NCI-H2081 treated with DMSO at 0.1 percent for 48 hours (cell line): ENCODE measurements around the gene KCNJ13.

Experiments used
- DNase-seq: peaks from one replicate; lab custom pipeline; 2025; lab: John Stamatoyannopoulos, UW

KCNJ13 gene

DNA sequence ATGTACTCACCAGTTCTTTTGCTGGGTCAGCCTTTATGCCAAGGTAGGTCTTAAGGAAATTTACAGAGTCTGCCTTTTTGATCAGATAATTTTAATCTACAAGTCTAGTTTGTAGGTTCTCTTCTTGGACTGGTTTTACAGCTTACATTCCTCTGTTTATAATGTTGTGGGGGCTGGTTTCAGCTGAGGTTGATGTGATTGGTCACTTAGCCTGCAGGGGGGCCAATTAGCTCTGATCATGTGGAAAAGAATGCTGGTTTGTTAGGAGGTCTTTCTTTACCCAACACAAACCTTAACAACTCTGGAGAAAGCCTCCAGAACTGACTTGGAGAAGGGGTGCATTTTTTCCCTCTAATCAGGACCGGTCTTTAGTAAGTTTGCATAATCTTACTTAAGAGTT lies at the start of gene KCNJ13:
KCNJ13 (minus strand) TSS at position 131 of the 400 bp plus-strand sequence. CDS start 5,203 bp downstream, outside the sequence.
- no peak for DNase-seq

DNA sequence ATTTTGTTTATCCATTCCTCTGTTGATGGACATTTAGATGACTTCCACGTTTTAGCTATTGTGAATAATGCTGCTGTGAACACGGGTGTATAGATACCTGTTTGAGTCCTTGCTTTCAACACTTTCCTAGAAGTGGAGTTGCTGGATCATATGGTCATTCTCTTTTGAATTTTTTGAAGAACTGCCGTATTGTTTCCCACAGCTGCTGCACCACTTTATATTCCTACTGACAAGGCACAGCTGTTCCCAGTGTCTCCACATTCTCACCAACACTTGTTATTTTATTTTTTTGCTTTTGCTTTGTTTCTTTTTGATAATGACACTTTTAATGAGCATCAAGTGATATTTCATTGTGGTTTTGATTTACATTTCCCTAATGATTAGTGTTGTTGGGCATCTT lies 41.4 kb upstream of the KCNJ13 start:
- DNase-seq = no peak

DNA sequence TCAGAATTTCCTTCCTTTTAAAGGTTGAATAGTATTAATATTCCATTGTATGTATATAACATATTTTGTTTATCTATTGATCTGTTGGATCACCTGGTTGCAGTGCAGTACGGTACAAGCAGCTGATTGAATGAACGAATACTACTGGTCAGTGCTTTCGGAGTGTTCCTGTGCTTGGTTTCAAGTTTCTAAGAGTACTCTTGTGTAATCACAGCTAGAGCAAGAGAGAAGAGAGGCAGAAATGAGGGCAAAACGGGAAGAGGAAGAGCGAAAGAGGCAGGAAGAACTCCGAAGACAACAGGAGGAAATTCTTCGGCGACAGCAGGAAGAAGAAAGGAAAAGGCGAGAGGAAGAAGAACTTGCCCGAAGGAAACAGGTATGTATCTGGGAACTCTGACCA lies 40.3 kb upstream of the KCNJ13 start:
- DNase-seq = no peak

DNA sequence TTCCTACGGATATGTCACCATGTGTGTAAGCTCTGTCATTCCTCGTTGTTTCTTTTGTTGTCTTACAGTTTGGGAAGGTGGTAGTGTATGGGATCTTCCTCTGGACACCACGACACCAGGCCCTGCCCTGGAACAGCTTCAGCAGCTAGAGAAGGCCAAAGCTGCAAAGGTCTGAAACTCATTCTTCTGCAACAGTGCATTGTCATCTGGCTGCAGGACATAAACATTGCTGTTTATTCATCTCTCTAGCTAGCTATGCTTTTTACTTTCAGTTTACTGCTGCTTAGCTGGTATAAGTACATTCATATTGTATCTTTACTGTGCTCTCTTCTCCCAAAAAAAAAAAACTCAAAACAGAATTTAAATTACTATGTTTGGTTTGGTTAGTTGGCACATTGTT lies 39.2 kb upstream of the KCNJ13 start:
- DNase-seq = no peak

DNA sequence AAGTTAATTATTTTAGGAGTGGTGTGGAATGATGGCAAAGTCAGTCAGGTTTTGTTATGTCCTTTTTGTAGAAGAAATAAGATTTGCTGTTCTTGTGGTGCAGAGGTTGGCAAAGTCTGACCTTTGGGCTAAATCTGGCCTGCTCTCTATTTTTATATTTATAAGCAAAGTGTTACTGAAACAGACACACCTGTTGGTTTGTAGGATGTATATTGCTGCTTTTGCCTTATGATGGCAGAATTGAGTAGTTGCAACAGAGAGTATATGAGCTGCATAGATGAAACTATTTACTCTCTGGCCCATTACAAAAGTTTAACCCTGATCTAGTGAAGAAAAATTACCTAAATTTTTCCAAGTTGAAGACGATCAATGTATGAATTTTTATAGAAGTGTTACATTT lies 34.1 kb upstream of the KCNJ13 start:
- no peak for DNase-seq

DNA sequence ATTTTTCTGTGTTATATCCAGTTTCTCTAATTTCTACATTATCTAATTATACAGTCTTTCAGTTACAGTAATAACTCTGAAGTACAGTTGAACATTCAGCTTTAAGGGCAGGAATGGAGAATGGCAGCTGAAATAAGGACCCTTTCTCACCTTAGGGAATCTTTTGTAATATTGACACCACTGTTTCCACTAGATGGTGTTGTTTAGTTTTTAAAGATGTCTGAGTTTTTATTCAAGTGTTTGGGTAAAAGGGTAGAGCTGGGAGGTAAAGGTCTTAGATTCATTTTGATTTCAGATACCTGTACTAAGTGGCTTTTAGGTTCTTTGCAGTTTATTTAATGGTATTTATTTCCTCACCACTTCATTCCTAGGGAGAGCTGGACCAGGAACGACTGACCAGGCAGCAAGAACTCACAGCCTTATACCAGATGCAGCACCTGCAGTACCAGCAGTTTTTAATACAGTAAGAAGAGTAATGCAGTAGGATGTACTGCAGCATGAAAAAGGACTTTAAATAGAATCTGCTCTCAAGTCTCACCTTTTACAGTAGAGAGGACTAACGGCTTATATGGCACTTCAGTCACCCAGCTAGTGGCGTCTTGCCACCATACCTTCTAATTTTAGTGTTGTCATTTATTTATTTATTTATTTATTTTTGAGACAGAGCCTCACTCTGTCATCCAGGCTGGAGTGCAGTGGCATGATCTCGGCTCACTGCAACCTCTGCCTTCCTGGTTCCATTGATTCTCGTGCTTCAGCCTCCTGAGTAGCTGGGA lies 33.2 kb upstream of the KCNJ13 start:
- no peak for DNase-seq

DNA sequence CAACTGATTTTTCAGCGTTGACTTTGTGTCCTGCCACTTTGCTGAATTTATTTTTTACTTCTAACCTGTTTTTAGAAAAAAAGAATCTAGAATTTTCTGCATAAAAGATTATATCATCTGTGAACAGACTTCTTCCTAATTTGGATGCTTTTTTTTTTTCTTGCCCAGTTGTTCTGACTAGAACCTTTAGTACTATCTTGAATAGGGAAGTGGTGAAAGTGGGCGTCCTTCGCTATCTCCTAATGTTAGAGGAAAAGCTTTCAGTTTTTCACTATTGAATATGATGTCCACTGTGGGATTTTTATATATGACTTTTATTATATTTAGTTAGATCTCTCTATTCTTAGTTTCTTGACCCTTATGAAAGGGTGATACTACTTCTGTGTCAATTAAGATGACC lies 25.7 kb upstream of the KCNJ13 start:
- no peak for DNase-seq

DNA sequence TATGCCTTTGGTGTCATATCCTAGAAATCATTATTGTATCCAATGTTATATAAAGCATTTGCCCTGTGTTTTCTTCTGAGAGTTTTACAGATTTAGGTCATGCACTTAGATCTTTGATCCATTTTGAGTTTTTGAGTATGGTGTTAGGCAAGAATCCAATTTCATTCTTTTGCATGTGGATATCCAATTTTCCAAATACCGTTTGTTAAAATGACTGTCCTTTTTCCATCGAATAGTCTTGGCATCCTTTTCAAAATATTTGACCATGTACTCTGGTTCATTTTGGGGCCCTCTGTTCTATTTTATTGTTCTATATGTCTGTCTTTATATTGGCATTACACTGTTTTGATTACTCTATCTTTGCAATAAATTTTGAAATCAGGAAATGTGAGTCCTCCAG lies 23.8 kb upstream of the KCNJ13 start:
- DNase-seq = no peak

DNA sequence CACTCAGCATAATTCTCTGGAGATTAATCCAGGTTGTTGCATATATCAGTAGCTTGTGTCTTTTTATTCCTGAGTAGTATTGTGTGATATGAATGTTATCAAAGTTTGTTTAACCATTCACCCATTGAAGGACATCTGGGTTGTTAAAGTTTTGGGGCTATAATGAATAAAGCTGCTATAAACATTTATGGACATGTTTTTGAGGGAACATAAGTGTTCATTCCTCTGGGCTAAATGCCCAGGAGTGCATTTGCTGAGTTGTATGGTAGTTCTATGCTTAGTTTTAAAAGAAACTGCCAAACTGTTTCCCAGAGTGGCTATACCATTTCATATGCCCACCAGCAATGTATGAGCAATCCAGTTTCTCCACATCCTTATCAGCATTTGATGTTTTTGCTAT lies 21.8 kb upstream of the KCNJ13 start:
- DNase-seq = no peak

DNA sequence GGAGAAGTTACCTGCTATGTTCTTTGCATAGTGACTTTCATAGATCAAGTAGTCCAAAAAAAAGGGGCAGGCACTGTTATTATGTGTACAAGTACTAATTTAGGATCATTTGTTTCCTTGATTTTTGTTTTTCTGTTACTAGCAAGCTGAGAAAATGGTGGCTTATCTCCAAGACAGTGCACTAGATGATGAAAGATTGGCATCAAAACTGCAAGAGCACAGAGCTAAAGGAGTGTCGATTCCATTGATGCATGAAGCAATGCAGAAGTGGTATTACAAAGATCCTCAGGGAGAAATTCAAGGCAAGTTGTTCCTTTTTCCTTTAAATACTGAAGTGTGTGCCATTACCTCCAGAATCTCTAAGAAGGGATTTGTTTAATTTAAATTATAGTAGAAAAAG lies 19.6 kb upstream of the KCNJ13 start:
- no peak for DNase-seq

DNA sequence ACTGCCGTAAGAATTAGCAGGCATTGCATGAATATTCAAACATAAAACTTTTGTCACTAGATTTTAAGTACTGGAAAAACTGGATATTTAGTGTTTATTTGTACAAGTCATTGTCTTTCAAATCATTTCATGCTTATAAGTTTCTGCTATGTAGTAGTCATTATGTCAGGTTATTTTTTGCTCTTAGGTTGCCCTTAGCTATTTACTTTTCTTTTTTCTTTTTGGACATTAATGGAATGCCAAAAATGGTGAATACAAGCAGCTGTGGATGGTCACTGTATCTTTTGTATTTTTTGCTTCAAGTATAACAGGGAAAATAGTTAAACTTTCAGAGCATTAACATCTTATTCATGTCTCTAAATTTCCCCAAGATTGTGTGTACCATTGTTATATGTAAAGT lies 18.6 kb upstream of the KCNJ13 start:
- no peak for DNase-seq

DNA sequence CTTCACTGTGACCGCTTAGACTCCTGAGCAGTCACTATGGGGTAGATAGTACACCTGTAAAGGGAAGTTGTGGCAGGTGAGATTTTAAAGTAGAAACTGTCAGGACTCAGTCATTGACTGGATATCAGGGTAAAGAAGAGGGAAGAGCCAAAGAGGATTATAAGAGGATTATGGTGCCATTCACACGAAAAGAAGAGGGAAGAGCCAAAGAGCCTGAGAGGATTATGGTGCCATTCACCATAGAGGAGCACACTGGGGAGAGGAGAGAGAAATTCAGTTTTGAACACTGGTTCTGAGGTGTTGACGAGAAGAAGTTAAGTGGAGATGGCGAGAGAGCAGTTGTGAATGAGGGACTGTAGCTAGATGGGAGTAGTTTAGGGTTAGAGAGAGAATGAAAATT lies 16.9 kb upstream of the KCNJ13 start:
- no peak for DNase-seq

DNA sequence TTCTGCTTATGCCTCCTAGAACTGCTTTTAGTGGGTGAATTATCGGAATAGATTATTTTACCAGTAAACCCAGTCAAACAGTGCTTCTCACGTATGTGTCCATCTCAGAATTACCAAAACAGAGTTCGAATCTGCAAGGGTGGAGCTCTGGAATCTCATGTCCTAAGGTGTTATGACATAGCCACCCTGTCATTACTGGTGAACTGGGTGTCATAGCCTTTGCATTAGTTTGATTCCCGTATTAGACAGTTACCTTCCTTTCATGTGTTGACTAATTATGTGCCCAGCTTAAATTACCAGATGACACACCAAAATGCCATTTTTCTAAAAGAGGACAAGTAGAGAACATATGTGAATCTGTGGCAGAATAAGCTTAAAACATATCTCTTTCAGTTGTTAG lies 15.2 kb upstream of the KCNJ13 start:
- DNase-seq = no peak

DNA sequence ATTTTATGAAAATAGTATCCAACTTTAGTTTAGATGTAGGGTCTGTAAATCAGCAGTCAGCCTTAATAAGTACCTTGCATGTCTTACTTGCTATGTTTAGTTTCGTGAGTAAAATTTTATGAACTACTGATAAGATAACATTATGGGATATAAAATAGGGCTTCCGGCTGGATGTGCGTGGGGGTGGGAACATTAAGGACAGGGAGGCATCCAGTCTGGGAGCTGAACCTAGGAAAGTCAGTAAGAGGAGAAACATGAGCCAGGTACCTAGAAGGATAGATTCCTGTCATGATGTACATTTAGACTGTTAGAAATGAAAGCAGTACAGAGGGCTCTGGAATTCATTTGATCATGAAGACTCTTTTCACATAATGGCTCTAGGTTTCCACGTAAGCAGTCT lies 12.7 kb upstream of the KCNJ13 start:
- no peak for DNase-seq

DNA sequence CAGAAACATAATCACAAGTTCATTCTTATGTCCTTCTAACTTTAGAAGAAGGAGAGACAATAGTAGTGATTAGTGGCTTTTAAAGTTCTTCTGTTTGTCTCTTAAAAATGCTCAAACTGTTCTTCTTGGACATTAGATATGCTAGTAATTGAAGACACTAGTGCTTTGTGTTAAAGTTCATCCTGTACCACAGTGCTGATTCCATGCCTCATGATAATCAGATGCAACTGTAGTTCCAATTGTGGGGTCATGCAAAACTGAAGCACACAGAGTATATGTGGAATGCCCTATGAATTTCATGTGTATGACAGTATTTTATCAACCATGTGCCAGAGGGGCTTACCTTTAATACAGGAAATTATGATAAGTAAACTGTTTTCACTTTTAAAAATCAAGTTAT lies 11.4 kb upstream of the KCNJ13 start:
- DNase-seq = no peak

DNA sequence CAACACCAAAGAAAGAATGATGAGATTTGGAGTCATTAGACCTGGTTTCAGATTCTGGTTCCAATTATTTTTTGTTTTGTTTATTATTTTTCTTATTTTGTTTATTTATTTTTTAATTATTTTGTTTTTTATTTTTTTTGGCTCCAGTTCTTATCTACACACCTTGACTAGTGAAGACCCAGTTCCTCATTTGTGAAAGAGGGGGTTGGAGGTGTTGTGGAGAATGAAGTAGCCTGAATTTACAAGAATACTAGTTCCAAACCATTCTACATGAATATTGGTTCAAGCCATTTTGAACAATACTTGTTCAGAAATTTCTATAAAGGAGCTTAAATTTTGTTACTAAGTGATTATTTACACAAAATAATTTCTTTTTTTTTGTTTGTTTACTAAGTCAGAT lies 6.9 kb upstream of the KCNJ13 start:
- DNase-seq = no peak

DNA sequence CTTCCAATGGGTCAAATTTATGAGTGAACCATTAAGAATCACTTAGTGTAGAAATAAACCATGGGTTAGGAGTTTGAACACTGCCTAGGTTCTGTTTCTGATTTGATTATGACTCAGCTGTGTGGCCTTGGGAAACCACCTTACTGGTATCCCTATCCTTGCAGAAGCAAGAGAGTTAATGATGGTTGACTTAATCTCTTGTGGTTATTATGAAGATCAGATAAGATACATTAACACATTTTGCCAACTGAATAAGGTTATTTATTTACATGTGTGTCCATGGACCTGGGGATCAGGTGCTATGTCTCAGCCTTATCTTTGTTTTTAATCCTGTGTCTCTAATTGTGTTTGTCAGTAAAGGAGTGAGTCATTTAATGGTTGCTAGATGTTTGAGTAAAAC lies 5.4 kb upstream of the KCNJ13 start:
- no peak for DNase-seq

DNA sequence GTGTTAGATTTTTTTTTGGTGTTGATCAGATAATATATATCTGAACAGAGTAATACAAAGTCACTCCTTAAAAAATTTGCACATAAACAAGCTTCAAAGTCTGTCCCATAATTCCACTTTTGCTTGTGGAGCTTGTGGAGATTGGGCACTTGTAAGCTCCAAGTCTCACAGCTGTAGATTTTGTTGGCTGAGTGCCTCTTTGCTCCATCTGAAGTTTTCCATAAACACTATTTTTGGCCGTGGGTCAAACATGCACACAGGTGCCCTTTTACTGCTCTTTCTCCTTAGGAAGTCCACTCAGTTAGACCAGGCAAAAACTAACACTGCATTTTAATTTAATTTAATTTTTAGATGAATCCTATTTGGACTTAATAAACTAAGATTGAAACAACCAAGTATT lies 3.6 kb upstream of the KCNJ13 start:
- DNase-seq = no peak

DNA sequence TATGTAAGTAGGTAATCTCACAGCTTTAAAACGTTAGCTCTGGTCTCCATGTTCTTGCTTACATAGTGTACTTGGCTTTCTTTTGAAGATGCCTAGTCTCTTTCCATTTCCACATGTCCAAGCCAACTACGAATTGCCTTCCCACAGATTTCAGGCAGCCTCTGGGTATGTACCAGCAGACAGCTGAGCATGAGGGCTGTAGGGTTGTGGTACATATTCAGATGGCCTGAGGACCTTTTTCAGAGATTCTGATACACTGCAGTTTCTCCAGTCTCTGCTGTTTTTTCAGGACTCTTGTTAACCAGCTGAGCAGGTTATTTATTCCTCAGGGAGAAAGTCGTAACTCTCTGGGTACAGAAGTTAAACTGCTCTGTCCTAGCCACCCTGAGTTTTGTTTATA lies 3.1 kb upstream of the KCNJ13 start:
- DNase-seq = no peak

DNA sequence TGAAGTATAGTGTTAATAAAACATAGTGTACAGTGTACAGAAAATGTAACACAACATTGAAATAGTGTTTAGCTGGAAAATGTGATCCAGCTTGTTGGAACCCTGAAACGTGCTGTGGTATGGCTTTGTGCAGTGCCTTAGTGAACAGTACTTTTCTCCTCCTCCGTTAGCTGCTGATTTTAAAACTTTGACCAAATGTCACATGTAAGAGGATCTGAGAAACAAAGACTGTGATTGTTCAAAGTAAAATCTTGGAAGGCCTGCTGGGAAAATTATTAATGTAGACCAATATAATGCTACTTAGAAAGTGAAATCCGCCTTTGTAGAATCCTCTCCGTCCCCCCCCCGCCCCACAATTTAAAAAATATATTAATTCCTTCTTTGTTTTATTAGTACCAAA lies 911 bp upstream of the KCNJ13 start:
- DNase-seq = no peak

DNA sequence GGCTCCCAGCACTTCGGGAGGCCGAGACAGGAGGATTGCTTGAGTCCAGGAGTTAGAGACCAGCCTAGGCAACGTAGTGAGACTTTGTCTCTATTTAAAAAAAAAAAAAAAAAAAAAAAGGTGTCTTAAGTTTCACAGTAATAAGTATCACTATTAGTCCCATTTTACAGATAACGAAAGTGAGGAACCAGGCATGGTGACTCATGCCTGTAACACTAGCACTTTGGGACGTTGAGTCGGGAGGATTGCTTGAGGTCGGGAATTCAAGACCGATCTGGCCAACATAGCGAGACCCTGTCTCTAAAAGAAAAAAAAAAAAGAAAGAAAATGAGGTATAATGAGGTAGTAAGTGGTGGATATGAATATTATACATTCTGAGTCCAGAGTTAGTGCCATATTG lies 2.5 kb downstream of the KCNJ13 start:
- DNase-seq = no peak

DNA sequence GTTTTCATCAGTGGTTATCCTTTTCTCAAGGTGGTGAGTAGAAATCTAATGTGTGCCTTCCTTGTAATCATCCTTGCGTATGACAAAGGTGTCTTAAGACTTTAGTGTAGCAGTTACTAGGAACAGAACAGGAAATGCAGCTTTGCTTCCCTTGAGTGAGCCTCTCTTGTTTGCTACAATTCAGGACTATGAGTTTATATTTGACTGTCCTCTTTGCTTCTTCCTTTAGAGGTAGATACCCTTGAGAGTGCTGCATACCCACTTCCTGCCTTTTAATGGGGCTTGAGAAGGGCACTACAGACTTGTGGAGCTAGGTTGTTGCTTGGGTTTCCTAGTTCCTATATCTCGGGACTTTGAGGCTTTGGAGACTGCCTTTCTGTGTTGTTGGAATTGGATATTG lies 3.8 kb downstream of the KCNJ13 start:
- no peak for DNase-seq

DNA sequence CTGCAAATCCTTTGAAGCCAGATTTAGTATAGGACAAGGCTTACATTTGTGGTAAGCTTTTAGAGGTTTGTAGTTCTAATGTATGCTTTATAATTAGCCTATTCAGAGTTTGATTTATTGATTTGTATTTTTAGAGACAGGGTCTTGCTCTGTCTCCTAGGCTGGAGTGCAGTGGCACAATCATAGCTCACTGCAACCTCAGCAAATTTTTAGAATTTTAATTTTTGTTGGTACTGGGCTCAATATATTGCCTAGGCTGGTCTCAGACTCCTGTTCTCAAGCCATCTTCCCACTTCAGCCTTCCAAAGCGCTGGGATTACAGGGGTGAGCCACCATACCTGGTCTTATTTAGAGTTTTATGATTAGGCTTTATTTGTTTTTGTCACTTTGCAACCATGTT lies 4.5 kb downstream of the KCNJ13 start:
- DNase-seq = no peak

DNA sequence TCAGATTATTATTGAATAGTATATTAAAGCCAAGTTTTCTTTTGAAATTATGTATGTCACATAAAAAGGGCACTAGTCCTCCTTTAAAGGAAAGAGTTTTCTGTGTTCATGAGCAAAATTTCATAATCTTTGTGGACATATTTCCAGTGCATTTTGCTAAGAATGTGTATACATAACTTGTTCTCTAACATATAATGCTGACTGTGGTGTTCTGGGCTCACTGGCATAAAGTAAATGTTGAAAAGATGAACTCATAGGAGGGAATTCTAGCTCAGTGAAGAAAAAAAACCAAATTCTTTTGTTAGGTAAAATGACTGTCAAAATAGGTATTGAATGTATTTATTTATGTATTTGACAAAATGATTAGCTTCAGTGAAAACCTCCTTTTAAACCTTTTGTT lies 6.2 kb downstream of the KCNJ13 start:
- DNase-seq = no peak

DNA sequence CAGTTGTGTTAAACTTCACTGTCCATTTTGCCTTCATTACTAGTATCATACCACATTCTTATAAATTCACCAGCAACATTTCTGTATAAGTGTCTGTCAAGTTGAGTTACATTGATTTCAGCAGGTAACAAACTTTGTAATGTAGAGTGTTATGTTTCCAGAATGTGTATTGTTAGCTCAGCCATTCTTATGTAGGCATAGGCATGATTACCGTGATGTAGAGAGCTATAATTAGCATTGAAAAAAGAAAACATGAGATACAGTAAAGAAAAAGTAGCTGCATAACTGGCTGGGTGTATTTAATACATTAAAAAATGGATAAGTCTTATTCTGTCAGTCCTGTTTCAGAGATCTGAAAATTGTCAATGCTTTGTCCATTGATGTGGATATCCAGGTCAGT lies 8.5 kb downstream of the KCNJ13 start:
- no peak for DNase-seq
